HFF-Myc (cell line): ENCODE results near the gene GOSR1.
"Not testable (repeated sequence)": the region's sequence is repeated elsewhere in the genome, so short reads cannot be mapped to it uniquely, and the experiment has no call there.

Source experiments
- DNase-seq: peaks from one replicate; pipeline ENCODE4 v3.0.0-alpha.2; 2011; ENCODE audit warnings: low read depth; ENCODE audit errors: extremely low read depth
- H3K4me3 ChIP-seq: replicated peaks from 2 replicates; pipeline ENCODE4 v1.5.1; 2011; ENCODE audit warnings: low read depth, mild to moderate bottlenecking, control low read depth, low read length
- TF ChIP-seq, protein P1 (sequence below): IDR thresholded peaks from 2 replicates; pipeline ENCODE4 v1.5.1; 2012; ENCODE audit warnings: mild to moderate bottlenecking, low read depth, low read length, control low read depth; ENCODE audit errors: missing control alignments

Gene GOSR1

DNA sequence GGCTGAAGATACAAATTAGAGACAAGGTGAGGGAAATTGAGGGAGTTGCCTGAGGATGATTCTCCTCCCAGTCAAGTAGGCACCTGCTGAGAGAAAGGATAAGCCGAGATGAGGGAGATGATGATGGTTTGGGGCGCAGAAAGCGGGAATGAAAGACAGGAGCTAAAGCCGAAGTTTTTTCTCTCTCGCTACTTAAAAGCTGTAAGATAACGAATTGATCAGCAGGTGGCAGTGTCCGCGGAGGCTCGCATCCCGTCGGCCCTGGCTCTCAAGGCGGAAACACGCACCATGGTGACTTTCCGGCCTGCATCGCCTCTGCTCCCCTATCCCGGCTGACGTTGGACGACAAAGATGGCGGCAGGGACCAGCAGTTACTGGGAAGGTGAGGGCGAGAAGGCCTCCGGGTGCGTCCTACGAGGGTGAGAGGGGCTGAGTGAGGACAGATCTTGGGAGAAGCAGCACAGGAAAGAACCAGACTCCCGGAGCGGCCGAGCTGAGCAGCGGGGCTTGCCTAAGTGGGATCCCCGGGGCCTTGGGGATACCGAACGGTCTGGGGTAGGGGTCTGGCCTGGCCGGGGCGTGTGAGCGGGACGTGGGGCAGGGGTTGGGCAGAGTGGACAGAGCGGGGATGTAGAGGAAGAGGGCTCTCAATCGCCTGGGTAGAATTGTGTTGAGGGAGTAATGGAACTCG lies at the start of gene GOSR1:
GOSR1 (plus strand) TSS at position 326 of the 691 bp plus-strand sequence; CDS start at position 352, 26 bp downstream.
- H3K4me3 ChIP-seq: peak within 1 kb of the TSS; percentile 80
- TF ChIP-seq, protein P1, sequence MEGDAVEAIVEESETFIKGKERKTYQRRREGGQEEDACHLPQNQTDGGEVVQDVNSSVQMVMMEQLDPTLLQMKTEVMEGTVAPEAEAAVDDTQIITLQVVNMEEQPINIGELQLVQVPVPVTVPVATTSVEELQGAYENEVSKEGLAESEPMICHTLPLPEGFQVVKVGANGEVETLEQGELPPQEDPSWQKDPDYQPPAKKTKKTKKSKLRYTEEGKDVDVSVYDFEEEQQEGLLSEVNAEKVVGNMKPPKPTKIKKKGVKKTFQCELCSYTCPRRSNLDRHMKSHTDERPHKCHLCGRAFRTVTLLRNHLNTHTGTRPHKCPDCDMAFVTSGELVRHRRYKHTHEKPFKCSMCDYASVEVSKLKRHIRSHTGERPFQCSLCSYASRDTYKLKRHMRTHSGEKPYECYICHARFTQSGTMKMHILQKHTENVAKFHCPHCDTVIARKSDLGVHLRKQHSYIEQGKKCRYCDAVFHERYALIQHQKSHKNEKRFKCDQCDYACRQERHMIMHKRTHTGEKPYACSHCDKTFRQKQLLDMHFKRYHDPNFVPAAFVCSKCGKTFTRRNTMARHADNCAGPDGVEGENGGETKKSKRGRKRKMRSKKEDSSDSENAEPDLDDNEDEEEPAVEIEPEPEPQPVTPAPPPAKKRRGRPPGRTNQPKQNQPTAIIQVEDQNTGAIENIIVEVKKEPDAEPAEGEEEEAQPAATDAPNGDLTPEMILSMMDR: peak; percentile 70
- peak; percentile 92 for DNase-seq

GRCh38 chr17:30427611-30428010 lies 49.6 kb upstream of the GOSR1 start:
- H3K4me3 ChIP-seq: no peak overlapping the region
- TF ChIP-seq, protein P1: no peak
- no peak for DNase-seq

DNA sequence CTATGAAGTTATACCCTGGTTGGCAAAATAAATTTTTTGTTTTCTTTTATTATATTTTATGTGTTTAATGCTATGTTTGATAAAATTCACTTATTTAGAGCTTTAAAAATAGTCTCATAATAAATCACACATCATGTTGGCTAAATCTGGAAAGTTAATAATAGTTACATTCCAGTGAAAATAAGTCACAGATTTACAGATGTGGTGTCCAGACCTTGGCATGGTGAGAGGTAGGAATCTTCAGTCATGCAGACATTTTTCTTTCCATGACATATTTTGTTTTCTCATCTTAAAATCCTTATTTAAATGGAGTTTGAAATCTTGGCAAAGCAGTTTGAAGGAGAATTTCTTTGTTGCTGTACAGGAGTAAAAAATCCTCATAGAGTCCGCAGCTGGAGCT lies 48.1 kb upstream of the GOSR1 start:
- no peak overlapping the region for H3K4me3 ChIP-seq
- TF ChIP-seq, protein P1: no peak
- no peak for DNase-seq

- TF ChIP-seq, protein P1: no peak
- DNase-seq: peak; percentile 97
Measured at GRCh38 chr17:30433514-30433913, 43.7 kb upstream of the GOSR1 start.

DNA sequence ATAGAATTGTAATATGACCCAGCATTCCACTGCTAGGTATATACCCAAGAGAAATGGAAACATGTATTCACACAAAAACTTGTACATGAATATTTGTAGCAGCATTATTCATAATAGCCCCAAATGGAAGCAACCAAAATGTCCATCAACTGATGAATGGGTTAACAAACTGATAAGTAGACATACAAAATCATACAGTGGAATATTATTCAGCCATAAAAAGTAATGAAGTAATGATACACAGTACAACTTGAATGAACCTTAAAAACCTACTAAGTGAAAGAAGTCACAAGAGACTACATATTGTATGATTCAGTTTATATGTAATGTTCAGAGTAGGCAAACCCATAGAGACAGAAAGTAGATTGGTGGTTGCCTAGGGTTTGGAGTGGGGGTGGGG lies 40.5 kb upstream of the GOSR1 start:
- TF ChIP-seq, protein P1: no peak
- no peak overlapping the region for H3K4me3 ChIP-seq
- no peak for DNase-seq

More at GRCh38 chr17:30433514-30433913, 43.7 kb upstream of the GOSR1 start:
- H3K4me3 ChIP-seq: no peak overlapping the region

- H3K4me3 ChIP-seq: no peak overlapping the region
- TF ChIP-seq, protein P1: no peak
- no peak for DNase-seq
Measured at GRCh38 chr17:30443721-30444120, 33.5 kb upstream of the GOSR1 start.

- not testable (repeated sequence) for H3K4me3 ChIP-seq, DNase-seq
Measured at GRCh38 chr17:30446640-30447039, 30.6 kb upstream of the GOSR1 start.
